OCI-M2 (cell line): ENCODE results near the gene FYB2.

Source experiments
- DNase-seq: peaks from one replicate; lab custom pipeline; 2025; ENCODE audit not compliant: unreplicated experiment; lab: John Stamatoyannopoulos, UW

Gene FYB2

DNA sequence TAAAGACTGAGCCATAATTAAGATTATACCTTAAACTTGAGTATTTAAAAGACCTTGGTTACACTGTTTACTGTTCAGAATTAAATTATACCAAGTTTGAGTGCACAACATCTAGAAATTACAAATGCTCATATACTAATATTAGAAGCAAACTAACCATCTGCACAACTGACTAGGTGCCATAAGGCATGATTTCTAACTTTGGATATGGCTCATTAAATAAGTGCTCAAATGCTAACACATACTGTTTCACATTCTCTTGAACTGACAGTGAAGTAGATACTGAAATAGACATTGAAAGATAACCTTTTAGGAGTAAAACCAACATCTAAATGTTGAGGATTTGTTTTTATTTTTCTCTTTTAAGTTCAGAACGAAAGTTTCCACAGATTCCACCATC is 100.0 kb downstream of the FYB2 start:
- DNase-seq, result no peak

DNA sequence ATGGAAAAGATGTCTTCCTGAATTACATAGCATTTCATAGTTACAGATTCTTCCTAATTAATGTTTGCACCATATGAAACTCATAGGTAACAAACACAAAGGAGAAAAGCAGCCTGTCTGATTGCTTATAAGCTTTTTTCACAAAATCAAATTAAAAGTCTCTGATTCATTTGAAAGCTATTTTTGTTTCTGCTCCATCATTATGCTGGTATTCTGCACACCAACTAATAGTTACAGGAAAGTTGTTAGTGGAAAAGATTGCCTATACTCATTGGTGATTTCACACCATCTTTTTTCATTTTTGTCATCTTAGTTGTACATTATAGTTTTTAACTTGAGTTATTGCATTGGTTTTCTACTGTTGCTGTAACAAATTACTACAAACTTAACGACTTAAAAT is 104.0 kb downstream of the FYB2 start:
- DNase-seq, result no peak

DNA sequence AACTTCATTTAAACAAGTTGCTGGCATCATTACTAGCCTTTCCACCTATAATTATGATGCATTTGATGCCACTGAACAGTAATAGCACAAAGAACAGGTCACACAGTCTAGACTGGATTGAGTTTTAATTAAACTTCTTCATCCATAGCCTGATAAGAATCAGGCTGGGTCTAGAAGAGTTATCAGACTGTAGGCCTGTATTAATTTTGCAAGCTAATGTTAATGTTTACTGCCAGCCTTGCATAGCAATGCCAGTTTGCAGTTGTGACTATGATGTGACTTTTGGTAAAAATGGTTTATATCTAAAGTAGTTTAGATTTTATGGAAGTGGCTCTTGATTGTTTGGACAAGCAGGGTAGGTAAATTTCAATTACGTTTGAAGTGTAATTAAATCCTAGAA is 106.1 kb downstream of the FYB2 start:
- no peak for DNase-seq

DNA sequence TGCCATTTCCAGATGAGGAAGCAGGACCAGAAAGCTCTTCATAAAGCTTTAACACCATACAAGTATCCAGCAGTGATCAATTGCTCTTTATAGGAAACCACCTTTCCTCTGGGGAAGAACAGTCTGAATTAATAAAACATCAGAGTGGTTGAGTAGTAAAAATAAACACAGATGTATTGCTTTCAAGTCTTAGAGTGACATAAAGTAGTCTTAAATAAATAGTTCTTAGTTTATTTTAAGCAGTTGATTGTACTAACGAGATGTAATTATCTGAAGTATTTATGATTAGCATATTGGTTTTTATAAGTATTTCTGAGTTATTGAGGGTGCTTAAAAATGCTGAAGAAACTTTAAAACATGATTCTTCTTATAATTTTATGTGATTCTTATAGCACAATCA is 107.1 kb downstream of the FYB2 start:
- no peak for DNase-seq

DNA sequence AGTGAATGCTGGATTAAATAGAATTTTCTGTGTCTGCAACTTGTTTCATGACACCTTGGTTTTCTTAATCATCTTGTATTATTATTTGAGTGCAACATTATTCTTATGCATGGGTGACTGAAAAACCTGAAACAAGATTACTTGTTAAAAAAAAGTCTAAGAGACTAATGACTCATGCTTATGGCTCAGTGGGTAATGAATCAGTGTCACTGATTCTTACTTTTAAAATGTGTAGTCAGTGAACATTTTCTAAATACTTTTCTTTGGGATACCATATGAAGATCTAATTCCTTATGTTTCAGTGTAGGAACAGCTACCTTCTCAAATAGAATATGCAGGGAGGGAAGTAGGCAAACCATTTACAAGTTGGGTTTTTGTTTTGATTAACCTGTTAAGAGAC is 108.6 kb downstream of the FYB2 start:
- DNase-seq, result no peak

DNA sequence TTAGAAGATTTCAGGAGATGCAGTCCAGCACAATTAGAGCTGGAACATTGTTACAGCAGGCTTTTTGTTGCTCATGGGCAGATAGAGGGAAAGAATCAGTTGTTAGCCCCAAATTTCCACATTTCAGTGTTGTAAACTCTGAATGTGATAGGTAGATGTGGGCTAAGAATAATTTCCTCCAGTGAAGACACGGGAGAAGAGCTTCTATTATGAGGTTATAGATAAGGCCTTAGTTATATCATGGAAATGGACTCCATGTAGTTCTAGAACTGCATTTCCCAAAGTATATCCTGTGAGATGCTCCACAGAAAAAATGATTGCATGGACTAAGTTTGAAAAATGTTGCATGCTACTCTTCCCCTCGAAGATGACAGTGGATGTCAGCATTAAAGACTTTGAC is 109.2 kb downstream of the FYB2 start:
- no peak for DNase-seq

DNA sequence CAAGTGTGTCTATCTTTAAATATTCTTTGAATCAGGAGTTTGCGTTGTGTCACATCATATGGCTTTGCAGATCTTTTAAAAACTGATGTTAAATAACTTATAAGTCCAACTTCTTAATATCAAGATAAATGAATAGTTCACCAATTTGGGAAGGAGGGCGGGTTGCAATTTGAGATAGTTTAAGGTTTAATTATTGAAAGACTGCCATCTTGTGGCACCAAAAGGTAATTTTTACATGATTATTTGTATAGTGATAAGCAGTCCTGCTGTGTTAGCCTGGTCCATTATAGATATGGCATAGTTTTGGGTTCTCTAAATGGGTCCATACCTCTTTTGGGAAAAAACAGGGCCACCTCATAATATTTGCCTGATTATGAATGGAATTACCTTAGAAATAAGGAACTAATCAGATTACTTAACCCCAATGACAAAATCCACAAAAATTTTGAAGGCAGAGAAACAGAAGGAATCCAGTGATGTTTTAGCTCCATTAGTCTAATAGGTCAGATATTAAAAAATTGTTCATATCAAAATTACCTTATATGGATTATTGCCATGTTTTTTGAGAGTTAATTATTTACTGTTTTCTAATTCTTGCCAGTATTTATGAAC is 109.8 kb downstream of the FYB2 start:
- peak; percentile 3 for DNase-seq

DNA sequence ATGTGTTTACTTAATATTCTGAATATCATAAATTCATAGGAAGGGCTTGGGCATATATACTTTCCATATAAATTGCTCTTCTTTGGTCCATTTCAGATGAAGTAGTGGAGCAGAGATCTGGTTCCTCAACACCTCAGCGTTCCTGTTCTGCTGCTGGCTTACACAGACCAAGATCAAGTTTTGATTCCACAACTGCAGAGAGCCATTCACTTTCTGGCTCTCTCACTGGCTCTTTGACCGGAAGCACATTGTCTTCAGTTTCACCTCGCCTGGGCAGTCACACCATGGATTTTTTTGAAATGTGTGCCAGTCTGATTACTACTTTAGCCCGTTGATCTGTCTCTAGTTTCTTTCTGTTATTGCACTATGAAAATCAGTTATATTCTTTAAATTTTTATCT is 111.8 kb downstream of the FYB2 start:
- DNase-seq, result no peak

DNA sequence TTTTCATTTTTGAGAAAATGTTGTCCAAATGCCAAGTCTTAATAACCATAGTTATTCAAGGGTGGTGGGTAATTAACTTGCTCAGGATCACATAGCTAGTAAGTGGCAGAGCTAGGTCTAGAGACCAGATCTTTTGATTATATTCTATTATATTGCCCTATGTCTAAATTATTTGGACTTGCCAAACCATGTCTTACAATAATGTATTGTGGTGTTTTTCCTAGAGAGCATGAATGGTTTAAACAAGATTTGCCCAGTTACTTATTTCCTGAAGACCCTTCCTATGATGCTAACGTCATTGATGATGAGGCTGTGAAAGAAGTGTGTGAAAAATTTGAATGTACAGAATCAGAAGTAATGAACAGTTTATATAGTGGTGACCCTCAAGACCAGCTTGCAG is 115.5 kb downstream of the FYB2 start:
- no peak for DNase-seq

DNA sequence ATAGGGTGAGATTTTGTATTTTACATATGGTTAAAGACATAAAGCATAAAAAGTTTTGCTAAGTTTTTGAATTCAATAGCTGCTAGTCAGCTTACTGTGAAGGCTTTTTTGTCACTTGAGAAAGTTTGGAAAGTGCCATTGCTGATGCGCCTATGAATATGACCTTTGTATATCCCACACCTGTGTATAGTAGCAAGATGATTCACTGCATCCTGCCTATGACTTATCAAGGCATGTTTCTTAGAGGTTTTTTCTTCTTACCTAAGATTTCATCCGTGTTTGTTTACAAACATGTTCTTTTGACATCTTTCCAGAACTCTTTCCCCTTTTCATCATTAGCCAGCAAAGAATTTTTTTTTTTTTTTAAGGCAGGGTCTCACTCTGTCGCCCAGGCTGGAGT is 122.5 kb downstream of the FYB2 start:
- no peak for DNase-seq

DNA sequence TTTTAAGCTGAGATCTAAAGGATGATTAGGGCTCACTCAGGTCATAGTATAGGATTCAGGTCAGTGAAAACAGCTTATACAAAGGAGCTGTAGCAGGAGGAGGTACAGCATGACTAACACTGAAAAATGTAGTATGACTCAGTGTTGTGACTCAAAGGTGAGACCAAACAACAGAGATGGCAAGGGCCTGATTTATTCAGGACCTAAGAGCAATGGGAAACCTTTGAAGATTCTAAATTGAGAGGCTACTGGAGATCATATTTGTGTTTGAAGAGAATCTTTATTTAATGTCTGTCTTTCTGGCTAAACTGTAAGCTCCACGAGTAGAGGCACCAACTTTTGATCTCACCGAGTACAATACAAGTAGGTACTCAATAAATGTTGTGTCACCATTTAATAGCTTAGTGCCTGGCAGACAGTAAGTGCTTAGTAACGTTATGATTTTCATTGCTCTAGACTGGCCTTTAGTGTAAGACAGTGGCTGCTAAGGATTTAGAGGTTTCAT is 130.6 kb downstream of the FYB2 start:
- no peak for DNase-seq

DNA sequence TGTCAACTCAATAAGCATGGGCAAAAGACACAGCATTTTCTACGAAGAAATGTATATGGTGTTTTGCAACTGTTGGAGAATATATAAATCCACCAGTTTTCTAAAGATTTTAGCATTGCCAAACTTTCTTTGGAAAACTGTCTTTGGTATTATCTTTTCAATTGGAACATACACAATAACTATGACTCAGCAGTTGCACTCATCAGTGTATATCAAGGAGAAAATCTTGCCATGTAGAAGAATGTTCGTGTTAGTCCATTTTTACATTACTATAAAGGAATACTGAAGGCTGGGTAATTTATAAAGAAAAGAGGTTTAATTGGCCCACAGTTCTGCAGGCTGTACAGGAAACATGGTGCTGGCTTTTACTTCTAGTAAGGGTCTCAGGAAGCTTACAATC is 133.0 kb downstream of the FYB2 start:
- DNase-seq, result no peak

DNA sequence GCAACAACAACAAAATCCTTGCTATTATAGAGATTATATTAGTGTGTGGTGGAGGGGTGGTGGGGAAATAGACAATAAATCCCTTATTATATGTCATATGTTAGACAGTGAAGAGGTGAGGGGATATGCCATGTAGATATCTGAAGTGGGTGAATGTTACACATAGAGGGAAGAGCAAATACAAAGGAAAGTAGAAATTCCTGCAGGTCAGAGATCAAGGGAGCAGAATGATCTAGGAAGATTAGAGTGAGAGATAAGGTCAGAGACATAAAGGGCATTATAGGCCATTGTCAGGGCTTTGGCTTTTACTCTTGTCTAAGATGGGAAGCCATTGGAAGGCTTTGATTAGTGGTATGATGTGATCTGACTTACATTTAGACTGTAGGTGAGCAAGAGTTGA is 135.6 kb downstream of the FYB2 start:
- no peak for DNase-seq

DNA sequence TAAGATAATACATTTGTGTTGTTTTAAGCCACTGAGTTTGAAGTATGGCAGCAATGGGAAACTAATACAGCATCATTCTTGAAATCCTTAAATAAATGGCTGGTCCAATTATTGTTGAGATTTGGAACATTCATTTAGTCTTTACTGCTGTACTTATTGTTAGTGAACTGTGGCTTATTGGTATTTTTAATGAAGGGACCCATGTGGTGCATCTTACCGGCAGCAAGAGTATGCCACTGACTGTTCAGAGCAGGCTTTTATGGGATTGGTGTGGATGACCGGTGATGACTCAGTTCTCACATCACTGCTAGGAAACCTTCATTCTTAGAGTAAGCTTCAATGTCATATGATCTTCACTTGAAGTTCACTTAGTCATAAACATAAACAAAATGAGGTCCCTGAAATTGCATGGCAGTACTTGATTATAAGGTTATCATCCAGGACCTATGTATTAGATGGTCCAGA is 142.6 kb downstream of the FYB2 start:
- DNase-seq, result no peak

DNA sequence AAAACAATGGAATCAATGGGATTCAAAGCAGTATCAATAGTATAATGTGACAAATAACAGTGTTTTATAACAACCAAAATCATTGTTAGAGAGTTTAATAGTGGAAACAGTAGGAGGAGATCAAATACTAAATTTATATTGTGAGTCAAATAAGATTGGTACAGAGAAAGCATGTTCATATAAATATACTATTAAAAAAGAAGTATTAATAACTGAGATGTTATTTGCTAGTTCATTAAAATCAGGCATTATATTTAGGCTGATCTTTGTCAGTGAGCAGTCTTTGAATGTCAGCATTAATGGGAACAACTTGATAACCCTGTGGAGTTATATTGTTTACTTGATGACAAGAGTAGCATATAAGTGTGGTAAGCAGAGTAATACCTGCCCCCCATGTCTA is 143.4 kb downstream of the FYB2 start:
- DNase-seq, result no peak

DNA sequence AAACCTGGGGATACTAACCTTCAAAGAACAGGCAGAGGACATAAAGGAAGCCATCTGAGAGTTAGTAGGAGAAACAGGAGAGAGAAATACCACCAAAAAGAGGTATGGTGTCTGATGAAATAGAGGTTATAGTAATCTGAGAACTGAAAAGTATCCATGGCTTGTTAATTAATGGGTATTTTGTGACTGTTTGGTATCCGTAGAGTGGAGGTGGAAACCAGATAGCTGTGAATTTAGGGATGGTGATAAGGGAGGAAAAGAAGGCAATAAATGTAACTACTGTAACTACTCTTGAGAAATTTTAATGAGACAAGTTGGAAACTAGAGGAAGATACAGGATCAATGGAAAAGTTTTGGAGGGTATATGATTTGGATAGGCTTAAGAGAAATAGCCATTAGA is 146.6 kb downstream of the FYB2 start:
- no peak for DNase-seq

DNA sequence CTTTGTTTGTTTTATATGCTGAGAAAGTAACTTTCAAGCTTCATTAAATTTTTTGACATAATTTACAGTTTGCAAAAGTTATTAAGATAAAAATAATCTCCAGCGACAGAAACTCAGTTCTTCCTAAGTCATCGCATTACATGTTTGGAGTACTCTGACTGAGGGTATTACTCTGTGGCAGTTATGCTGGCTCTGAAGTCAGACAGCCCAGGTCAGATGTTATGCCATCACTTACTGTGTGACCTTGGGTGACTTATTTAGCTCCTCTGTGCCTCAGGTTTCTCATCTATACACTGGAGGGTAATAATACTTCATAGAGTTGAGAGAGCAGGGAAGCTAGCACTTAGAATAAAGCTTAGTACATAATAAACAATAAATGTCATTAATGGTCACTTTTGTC is 147.7 kb downstream of the FYB2 start:
- no peak for DNase-seq

DNA sequence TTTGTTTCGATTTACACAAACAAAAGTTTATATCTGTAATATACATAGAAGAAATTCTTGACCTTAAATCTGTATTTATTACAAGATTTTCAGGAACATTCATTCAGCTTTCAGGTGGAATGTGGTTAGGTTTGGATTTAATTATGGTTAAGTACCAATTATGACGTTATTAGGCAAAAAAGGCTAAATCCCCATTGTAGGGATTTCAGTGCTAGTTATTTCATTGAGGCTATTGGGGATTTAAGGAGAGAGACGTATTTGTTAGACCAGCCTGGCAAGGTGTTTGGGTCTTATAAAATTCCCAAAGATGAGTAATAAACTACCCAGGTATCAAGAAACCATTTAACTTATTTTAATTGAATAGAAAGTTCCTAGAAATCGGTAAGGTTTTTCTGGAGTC is 148.1 kb downstream of the FYB2 start:
- no peak for DNase-seq

DNA sequence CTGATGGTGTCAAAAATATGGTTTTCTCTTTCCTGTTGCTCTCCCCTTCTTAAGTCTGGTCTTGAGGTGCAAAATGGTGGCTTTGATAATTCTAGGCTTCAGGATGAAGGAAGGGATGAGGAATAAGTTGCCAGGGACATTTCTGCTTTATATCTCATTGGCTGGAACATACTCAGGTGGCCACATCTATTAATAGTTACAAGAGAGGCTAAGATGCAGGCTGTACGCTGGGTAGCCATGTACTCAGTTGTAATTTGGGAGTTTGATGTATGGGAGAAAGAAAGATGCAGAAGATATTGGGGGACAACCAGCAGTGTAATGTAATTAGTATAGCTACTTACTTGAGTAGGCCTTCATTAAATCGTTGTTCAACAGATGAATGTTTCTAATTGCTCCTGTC is 148.9 kb downstream of the FYB2 start:
- DNase-seq, result no peak
